GM21367 (cell line): ENCODE data around the gene DUSP22.
"Not testable (repeated sequence)": the region's sequence is repeated elsewhere in the genome, so short reads cannot be mapped to it uniquely, and the experiment has no call there.

Source experiments
- ATAC-seq: cut with Tn5 transposase; IDR thresholded peaks from one replicate; pipeline ENCODE4 v1.9.1; 2021; ENCODE audit not compliant: unreplicated experiment

The DUSP22 gene

GRCh38 chr6:376827-377640 is 84.7 kb downstream of the DUSP22 start:
- ATAC-seq = no peak

DNA sequence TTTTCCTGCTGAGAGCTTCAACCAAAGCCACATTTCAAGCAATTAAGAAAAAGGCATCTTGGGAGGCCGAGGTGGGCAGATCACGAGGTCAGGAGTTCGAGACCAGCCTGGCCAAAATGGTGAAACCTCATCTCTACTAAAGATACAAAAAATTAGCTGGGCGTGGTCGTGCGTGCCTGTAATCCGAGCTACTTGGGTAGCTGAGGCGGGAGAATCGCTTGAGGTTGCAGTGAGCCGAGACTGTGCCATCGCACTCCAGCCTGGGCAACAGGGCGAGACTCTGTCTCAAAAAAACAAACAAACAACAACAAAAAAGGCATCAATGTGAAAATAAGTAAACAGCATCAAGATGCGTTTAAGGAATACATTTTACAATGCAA is 85.3 kb downstream of the DUSP22 start:
- ATAC-seq = not testable (repeated sequence)

DNA sequence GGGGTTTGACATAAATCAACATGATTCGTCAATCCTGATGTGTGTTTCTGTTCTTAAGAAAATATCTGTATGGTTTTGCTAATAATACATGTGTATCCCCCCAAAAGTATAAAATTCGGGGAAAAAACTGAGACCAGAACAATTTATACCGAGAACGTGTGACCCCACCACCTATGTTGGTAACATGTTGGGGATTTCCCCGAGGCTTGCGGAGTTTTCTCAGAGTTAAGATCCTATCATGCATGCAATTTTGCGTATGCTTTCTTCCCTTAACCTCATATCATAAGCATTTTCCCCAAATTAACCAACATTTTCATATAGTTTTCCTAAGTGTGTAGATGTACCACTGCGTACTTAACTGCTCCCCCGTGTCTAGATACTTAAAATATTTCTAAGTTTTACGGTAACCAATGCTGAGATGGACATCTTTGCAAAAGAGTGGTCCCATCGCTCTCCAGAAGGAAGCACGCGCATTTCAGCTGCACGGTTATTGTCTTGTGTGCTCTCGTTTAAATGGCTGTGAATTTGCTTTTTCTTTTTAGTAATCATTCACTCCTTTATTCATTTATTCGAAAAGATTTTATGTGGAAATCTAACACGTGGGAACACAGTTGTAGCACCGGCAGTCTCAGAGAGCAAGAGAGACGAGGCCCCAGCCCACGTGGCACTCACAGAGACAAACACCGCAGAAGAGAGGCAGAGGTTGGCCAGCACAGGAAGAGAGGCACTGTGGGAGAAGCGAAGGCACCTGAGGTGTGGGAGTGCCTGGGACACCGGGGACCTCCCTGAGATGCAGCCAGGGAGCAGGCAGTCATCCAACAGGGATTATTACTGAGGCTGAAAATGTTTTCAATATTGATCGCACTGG is 86.0 kb downstream of the DUSP22 start:
- ATAC-seq = no peak

DNA sequence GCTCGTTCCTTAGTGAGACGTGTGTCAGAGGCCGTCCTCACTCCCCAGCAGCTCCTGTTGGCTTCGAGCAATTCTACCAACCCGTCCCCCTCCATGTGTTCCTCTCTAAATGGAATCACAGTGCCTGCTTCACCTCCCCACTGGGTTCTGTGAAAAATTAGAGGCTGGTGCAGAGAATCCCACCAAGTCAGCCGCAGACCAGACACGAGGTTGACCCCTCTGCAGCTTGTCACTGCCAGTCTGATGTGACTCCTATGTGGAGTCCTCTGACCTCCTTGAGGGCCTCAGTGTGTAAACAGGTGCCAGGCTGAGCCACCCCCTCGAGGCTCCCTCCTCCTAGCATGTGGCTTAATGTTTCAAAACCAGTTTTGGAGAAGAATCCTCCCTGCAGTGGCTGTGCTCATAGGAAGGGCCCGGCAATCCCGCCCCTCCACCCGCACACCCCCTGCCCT is 86.7 kb downstream of the DUSP22 start:
- ATAC-seq = no peak

DNA sequence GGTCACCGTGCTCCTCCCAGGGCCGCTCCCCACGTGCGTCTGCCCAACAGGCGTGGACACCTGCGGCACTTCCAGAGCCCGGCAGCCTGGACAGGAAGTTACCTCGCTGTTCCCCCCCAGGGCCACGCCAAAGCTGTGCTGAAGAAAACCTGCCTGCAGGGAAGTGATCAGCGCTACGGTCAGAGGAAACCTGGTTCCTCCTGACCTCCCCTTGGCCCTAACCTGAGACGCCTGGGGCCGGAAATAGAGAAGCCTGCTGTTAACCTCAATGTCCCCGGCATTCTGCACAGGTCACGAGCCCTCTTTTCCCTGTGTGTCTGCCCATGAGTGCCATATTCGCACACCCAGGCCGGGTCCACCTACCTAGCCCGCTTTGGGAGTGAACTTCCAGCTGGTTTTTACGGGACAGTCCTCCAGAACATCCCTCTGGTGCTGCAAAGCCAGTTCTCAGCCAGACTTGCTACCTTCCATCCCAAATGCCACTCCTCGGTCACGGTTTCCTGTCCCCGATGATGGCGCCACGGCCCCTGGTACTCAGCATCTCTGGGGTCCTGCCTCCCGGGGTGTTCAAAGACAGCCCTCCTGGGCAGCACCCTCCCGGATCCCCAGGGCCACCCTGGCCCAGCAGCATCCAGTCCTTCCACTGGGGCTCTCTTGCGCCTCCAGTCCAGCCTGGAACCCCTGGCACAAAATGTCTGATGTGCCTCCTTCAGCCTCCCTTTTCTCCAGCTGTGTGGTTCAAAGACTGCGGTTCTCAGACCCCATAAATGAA is 87.3 kb downstream of the DUSP22 start:
- no peak for ATAC-seq

GRCh38 chr6:380234-381218 is 88.2 kb downstream of the DUSP22 start:
- no peak for ATAC-seq

GRCh38 chr6:381742-382461 is 89.6 kb downstream of the DUSP22 start:
- ATAC-seq = no peak

- ATAC-seq = no peak
These were observed 90.9 kb downstream of the DUSP22 start for GRCh38 chr6:382883-383810.

DNA sequence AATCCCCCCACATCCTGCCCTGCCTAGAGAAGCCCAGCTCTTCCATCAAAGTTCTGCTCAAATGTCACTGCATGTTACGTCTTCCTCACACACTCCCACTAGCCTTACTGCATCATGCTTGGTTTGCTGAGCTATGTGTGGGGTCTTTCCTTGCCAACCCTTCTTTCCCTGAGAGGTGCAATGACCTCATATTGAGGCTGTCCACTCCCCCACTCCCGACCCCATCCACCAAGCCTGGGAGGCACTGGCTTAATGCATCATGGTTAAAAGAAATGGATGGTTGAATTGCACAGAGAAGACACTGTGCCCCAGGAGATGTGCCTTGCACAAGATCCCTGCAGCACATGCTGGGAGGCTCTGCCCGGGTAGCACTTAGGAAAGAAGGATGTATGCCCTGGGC is 91.6 kb downstream of the DUSP22 start:
- no peak for ATAC-seq

- no peak for ATAC-seq
These were observed 92.6 kb downstream of the DUSP22 start for GRCh38 chr6:384898-385297.

DNA sequence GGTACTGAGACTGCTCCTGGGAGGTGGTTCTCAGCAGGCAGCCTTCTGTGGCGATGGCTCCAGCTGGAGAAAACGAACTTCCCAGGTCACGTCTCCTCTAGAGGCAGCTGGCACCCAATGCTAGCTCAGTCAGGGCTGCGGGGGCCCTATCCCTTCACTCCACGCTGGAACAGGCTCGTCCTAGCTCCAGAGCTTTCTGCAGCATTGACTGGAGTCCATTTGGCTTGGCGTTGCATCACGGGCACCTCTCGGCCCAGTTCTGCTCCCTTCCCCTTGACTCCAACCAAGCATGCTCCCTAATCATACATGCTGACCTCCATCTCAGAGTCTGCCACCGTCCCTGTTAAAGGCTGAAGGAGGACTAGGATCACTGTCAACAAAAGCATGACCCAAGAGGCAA is 93.3 kb downstream of the DUSP22 start:
- ATAC-seq = no peak

- no peak for ATAC-seq
These were observed 94.5 kb downstream of the DUSP22 start for GRCh38 chr6:386688-387266.

DNA sequence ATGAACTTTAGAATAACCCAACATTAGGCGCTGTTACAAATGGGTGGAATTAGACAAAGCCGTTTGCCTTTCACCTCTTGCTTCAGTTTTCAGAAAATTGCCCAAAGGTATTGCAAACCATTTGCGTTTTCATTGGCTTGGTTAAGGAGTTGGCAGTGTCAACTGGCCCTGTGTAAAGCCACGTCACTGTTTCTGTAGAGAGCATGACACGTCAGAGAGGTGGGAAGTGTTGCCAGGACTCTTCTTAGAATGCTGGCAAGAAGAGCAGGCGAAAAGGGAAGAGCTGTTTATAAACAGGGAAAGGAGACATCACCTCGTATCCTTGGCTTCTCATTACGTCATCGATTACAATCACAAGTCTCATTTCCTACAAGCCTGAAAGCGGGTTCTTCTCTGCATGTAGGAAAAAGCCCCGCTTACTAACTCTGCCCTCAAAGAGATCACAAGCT is 95.0 kb downstream of the DUSP22 start:
- ATAC-seq = no peak

GRCh38 chr6:388202-388903 is 96.1 kb downstream of the DUSP22 start:
- ATAC-seq = no peak

DNA sequence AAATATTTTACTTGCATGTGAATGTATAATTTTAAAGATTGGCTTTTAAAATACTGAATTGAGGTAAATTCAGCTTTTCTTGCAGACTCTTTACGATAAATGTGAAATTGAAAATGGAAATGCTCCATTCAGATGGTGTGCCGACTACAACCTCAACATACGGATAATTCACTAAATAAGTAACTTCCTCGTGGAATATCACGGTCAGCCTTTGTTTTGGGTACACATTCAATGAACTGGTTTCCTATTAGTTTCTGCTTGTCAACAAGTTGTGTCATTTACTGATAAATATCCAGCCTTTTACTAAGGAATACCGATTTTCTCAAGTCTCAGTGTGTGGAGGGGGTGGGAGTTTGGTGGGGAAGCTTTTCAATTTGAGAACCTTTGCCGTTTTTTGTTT is 96.9 kb downstream of the DUSP22 start:
- ATAC-seq = no peak

DNA sequence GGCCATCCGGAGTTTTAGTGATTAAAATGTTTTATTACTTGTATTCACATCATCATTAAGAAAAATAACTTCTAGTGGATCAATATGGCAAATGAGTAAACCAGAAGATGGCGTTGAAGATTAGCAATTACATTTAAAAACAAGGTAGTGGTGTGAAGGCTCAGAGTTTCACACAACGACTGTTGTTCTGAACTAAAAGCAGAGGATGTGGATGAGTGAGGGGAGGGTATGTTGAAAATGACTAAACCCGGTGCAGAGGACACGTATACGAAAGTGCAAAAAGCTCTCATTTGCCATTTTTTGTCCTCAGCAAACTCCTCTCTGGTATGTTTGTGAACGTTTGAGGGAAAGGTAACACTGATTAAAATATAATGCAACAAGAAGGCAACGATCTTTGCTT is 97.3 kb downstream of the DUSP22 start:
- ATAC-seq = no peak

DNA sequence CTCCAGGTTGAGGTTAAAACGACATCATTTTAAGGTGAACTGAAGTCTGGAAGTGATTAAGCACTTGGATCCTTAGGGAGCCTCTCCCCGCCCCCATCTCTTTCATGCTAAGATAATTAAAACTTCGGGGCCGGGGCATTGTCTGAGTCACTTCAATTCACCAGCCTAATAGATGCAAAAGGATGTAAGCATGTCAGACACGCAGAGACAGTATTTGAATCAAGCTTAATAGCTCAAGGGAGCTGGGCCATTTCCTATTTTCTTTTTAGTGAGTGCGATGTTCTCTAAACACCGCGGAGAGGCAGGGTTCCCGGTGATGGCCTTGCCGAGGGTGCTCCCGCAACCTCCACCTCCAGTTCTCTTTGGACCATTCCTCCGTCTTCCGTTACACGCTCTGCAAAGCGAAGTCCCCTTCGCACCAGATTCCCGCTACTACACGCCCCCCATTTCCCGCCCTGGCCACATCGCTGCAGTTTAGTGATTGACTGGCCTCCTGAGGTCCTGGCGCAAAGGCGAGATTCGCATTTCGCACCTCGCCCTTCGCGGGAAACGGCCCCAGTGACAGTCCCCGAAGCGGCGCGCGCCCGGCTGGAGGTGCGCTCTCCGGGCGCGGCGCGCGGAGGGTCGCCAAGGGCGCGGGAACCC is 98.7 kb downstream of the DUSP22 start:
- ATAC-seq = peak; percentile 10
